IPS-15b (cell line): Measurements from ENCODE around the gene ECHS1.

Source experiments
- H3K27me3 ChIP-seq: one replicate; pipeline ENCODE4 v1.6.1; 2013; ENCODE audit warnings: low read length; ENCODE audit not compliant: control insufficient read depth, insufficient read depth
- H3K36me3 ChIP-seq: one replicate; pipeline ENCODE4 v1.6.1; 2013; ENCODE audit warnings: low read length; ENCODE audit not compliant: control insufficient read depth, insufficient read depth
- H3K4me1 ChIP-seq: one replicate; pipeline ENCODE4 v1.6.1; 2013; ENCODE audit warnings: mild to moderate bottlenecking, low read length; ENCODE audit not compliant: control insufficient read depth, insufficient read depth
- H3K4me3 ChIP-seq: one replicate; pipeline ENCODE4 v1.5.1; 2013; ENCODE audit warnings: low read depth, low read length
- H3K9ac ChIP-seq: one replicate; pipeline ENCODE4 v1.6.1; 2013; ENCODE audit warnings: low read depth, mild to moderate bottlenecking, low read length
- H3K9me3 ChIP-seq: one replicate; pipeline ENCODE4 v1.6.1; 2013; ENCODE audit warnings: mild to moderate bottlenecking, low read length; ENCODE audit not compliant: control insufficient read depth, insufficient read depth

The ECHS1 gene

DNA sequence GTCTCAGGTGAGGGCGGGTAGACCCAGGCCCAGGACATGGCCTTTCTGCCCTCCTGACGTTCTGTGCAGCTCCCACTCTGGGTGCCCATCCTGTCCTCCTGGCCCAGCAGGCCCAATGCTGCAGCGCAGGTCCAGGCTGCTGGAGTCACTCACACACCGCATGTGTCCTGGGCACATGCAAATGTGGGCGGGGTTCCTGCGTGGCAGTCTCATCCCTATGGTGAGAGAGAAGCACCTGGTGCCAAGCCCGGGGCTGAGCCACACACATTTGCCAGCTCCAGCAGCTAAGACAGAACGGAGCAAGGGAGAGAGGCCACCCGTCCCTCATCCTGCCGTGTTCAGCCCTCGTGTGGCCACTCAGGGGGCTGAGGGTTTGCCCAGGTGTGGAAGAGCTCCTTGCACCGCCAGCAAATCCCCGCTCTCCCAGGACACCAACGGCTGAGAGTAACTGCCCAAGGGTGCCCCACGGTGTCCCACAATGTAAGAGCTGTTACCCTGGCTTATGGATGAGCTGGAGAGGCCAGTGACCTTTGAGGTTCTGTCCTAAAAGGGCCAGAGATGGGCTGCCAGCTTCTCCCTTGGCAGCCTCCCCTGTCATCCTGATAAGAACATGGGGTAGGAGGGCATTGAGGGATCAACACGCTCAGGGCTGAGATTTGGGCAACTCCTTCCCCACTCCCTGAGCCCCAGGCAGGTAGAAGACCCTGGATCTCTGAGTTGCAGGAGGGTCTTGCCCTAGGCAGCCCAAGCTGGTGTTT is 19.8 kb downstream of the ECHS1 start:
- H3K36me3 ChIP-seq, result peaks cover 13% of the 10 kb centered on the region
- H3K9ac ChIP-seq, result no peak overlapping the region
- no peaks in the 10 kb centered on the region for H3K9me3 ChIP-seq
- no peaks in the 10 kb centered on the region for H3K4me1 ChIP-seq
- no peak overlapping the region for H3K4me3 ChIP-seq
- no peaks in the 10 kb centered on the region for H3K27me3 ChIP-seq

DNA sequence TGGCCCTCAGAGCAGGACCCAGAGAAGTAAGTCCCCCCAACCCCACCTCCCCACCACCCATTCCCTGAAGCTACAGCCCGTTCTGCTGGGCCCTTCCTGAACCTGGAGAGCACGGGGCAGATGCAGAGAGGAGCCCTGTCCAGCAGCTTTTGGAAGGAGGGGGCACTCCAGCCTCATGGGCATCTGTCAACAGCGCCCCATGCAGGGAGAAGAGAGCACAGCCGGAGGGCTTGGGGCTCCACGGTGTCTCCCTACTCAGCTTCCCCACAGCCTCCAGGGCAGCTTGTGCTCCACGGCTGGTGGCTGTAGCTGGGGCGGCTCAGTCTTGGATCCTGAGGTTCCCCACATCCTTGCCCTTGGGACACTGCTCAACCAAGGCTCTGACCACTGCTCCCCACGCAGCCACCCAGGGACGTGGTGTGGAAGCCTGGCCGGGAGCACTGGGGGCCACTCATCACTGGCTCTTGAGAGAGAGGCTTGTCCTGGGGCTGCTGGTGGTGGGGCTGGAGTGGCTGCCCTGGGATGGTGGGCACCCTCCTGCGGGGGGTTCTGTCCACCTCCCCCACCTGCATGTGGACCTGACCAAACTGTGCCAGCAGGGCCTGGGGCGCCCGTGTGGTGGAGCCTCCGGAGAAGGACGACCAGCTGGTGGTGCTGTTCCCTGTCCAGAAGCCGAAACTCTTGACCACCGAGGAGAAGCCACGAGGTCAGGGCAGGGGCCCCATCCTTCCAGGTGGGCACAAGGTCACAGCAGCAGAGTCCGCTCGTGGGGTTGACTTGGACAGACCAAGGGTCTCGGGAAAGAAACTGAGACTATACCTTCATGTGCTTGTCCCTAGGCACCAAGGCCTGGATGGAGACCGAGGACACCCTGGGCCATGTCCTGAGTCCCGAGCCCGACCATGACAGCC is 21.5 kb downstream of the ECHS1 start:
- Histone ChIP-seq H3K4me3 (no peak overlapping the region), H3K4me1 (no peaks in the 10 kb centered on the region), H3K27me3 (no peaks in the 10 kb centered on the region), H3K36me3 (peaks cover 13% of the 10 kb centered on the region), H3K9me3 (no peaks in the 10 kb centered on the region), H3K9ac (no peak overlapping the region)

- Histone ChIP-seq H3K9me3 (no peaks in the 10 kb centered on the region), H3K4me1 (no peaks in the 10 kb centered on the region), H3K36me3 (peaks cover 7% of the 10 kb centered on the region), H3K27me3 (no peaks in the 10 kb centered on the region), H3K9ac (no peak overlapping the region), H3K4me3 (no peak overlapping the region)
Measured at GRCh38 chr10:133350950-133351329, 22.2 kb downstream of the ECHS1 start.

- Histone ChIP-seq H3K4me1 (no peaks in the 10 kb centered on the region), H3K36me3 (peaks cover 6% of the 10 kb centered on the region), H3K9ac (no peak overlapping the region), H3K9me3 (no peaks in the 10 kb centered on the region), H3K4me3 (no peak overlapping the region), H3K27me3 (no peaks in the 10 kb centered on the region)
Measured at GRCh38 chr10:133350283-133350949, 22.7 kb downstream of the ECHS1 start.

- Histone ChIP-seq H3K9ac (no peak overlapping the region), H3K9me3 (no peaks in the 10 kb centered on the region), H3K36me3 (peaks cover under 1% of the 10 kb centered on the region), H3K4me3 (no peak overlapping the region), H3K27me3 (no peaks in the 10 kb centered on the region), H3K4me1 (no peaks in the 10 kb centered on the region)
Measured at GRCh38 chr10:133349577-133350011, 23.6 kb downstream of the ECHS1 start.

DNA sequence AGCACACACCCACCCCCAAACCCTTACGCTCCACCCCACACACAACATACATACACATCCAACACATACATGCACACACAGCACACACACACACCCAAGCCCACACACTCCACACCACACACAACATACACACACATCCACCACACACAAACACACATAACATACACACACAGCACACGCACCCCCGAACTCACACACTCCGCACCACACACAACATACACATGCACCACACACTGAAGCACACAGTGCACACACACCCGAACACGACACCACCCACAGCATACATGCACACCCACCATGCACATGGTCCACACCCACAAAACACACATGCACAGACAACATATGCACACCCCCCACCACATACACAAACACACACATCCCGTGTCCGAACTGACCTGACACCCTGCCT is 24.0 kb downstream of the ECHS1 start:
- Histone ChIP-seq H3K36me3 (no peaks in the 10 kb centered on the region), H3K27me3 (no peaks in the 10 kb centered on the region), H3K9ac (no peak overlapping the region), H3K4me3 (no peak overlapping the region), H3K4me1 (no peaks in the 10 kb centered on the region), H3K9me3 (no peaks in the 10 kb centered on the region)

GRCh38 chr10:133347710-133348517 is 25.2 kb downstream of the ECHS1 start:
- Histone ChIP-seq H3K27me3 (no peaks in the 10 kb centered on the region), H3K9me3 (no peaks in the 10 kb centered on the region), H3K4me3 (no peak overlapping the region), H3K36me3 (no peaks in the 10 kb centered on the region), H3K9ac (no peak overlapping the region), H3K4me1 (no peaks in the 10 kb centered on the region)

DNA sequence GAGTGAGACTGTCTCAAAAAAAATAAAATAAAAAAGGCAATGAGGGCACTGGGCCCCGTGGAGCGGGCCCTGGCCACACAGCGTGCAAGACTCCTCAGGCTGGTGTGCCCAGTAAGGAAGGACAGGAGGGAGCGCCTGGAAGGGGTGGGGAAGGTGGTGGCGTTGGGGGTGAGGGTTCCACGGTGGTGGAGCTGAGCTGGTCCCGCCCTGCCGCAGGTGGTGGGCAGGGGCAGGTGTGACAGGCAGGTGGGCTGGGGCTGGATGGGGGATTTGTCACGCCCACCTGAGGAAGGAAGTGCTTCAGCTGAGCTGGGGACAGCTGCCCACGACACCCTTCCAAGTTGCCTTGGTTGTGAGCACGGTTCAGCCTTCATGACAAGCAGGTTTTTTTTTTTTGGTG is 26.7 kb downstream of the ECHS1 start:
- H3K4me3 ChIP-seq, result no peak overlapping the region
- peaks cover 2% of the 10 kb centered on the region for H3K27me3 ChIP-seq
- H3K36me3 ChIP-seq, result no peaks in the 10 kb centered on the region
- no peaks in the 10 kb centered on the region for H3K9me3 ChIP-seq
- H3K9ac ChIP-seq, result no peak overlapping the region
- no peaks in the 10 kb centered on the region for H3K4me1 ChIP-seq

DNA sequence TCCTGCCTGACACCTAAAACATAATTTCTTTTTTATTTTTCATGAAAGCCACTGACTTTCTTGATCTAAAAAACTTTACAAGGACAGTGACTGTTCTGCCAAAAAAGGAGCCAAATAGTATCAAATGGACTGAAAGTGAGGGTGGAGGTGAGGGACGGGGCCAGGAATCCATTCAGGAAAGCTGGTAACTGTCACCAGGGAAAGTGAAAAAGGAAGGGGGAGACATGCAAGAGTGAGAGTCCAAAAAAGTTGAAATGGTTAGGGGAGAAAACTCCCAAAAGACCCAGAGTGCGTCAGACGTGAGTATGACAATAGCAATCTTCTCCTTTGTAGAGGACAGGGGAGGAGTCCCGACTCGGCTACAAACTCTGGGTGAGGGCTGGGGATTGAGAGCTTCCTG is 28.9 kb downstream of the ECHS1 start:
- H3K36me3 ChIP-seq, result no peaks in the 10 kb centered on the region
- H3K9ac ChIP-seq, result no peak overlapping the region
- no peaks in the 10 kb centered on the region for H3K9me3 ChIP-seq
- peaks cover 8% of the 10 kb centered on the region for H3K27me3 ChIP-seq
- no peaks in the 10 kb centered on the region for H3K4me1 ChIP-seq
- no peak overlapping the region for H3K4me3 ChIP-seq

- Histone ChIP-seq H3K4me1 (no peaks in the 10 kb centered on the region), H3K4me3 (no peak overlapping the region), H3K27me3 (peaks cover 13% of the 10 kb centered on the region), H3K9ac (no peak overlapping the region), H3K9me3 (no peaks in the 10 kb centered on the region), H3K36me3 (no peaks in the 10 kb centered on the region)
Measured at GRCh38 chr10:133343558-133343957, 29.6 kb downstream of the ECHS1 start.

- Histone ChIP-seq H3K4me1 (no peaks in the 10 kb centered on the region), H3K4me3 (no peak overlapping the region), H3K36me3 (no peaks in the 10 kb centered on the region), H3K9ac (no peak overlapping the region), H3K27me3 (peaks cover 19% of the 10 kb centered on the region), H3K9me3 (no peaks in the 10 kb centered on the region)
Measured at GRCh38 chr10:133342942-133343341, 30.2 kb downstream of the ECHS1 start.
